HG03342 (cell line): ENCODE measurements around the gene PIGV.
A peak's percentile ranks its signal among the peaks of the same experiment; 100 is the strongest.
"Not testable (repeated sequence)": the region's sequence is repeated elsewhere in the genome, so short reads cannot be mapped to it uniquely, and the experiment has no call there.

Experiments
- ATAC-seq: cut with Tn5 transposase; IDR thresholded peaks from one replicate; pipeline ENCODE4 v1.9.1; 2021; ENCODE audit warnings: mild to moderate bottlenecking, moderate library complexity; ENCODE audit not compliant: unreplicated experiment

PIGV gene

DNA sequence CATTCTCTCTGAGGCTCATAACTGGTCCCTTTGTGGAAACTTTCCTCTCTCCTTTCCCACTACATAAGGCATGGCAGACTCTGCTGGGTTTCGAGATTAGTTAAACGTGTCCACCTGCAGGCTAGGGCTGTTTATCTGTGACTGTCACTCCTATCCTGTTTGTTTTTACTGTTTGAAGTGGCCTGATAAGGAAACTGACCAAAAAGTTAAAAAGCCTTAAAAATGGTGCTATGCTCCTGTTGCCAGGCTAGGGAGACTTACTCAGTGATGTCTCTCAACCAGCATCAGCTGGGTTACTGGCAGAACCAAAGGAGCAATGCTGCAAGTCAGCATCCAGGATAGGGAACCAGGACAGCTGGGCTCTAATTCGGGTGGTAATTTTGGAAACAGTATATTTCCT is 3.9 kb downstream of the PIGV start:
- no peak for ATAC-seq

DNA sequence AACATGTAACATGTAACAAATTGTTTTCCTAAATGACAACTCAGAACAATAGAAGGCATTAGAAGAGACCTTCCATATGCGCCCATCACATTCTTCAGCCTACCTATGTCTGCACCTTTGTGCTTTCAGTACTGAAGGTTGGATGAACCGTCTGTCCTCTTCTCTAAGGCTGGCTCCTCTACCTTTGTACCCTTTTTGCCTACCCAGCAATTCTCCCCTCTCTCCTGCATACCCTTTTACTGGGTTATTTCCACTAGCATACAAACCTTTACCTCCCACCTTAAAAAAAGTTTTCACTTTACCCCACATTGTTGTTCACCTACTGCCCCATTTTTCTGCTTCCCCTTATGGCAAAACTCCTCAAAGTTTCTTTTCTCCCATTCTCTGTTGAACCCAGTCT is 5.2 kb downstream of the PIGV start:
- no peak for ATAC-seq

DNA sequence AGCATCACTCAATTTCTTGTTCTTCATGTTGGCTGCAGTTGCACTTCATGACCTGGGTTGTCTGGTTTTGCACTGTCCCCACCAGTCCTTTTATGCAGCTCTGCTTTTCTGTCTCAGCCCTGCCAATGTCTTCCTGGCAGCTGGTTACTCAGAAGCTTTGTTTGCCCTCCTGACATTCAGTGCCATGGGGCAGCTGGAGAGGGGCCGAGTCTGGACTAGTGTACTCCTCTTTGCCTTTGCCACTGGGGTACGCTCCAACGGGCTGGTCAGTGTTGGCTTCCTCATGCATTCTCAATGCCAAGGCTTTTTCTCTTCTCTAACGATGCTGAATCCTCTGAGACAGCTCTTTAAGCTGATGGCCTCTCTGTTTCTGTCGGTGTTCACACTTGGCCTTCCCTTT is 6.6 kb downstream of the PIGV start:
- ATAC-seq: no peak

DNA sequence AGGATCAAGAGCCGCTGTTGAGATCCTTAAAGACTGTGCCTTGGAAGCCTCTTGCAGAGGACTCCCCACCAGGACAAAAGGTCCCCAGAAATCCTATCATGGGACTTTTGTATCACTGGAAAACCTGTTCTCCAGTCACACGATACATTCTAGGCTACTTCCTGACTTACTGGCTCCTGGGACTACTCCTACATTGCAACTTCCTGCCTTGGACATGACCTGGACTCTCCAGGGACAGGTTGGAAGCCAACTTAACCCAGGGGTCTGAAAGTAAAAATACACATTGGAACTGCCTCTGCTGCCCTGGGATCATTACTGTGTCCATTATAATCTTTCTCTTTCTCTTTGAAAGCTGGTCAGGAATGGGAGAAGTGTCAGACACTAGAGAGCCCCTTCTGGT is 9.9 kb downstream of the PIGV start:
- no peak for ATAC-seq

DNA sequence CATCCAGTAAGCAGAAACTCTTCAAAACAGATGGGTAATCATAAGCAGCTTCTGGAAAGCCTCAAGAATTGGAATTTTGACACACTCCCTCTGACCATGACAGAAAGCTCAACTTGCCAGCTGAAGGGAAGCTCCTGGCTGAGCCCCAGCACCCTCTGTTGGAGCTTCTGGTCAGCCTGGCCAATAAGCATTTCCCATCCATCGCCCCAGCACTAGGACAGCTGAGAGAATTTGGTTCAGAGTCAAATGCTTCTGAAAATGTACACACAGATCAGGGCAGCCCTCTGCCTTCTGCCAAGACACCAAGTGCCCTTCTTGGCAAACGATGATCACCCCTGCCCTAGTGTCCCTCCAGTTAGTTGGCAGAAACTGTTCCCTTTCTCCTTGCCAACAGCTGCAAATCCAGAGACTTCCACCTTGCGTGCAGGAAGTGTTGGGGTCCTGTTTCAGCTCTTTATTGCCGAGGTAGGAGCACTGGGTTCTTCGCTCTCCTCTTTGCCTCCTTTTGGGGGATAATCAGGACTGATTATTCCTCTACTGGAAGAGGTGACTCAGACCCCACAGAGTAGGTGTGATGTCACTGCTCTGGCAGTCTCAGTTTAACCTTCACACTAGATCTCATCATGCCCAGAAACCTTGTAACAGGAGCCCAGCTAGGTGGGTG is 11.9 kb downstream of the PIGV start:
- ATAC-seq: no peak

DNA sequence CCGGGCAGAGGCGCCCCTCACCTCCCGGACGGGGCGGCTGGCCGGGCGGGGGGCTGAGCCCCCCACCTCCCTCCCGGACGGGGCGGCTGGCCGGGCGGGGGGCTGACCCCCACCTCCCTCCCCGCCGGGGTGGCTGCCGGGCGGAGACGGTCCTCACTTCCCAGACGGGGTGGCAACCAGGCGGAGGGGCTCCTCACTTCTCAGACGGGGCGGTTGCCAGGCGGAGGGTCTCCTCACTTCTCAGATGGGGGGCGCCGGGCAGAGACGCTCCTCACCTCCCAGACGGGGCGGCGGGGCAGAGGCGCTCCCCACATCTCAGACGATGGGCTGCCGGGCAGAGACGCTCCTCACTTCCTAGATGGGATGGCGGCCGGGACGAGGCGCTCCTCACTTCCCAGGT is 16.2 kb downstream of the PIGV start:
- not testable (repeated sequence) for ATAC-seq

DNA sequence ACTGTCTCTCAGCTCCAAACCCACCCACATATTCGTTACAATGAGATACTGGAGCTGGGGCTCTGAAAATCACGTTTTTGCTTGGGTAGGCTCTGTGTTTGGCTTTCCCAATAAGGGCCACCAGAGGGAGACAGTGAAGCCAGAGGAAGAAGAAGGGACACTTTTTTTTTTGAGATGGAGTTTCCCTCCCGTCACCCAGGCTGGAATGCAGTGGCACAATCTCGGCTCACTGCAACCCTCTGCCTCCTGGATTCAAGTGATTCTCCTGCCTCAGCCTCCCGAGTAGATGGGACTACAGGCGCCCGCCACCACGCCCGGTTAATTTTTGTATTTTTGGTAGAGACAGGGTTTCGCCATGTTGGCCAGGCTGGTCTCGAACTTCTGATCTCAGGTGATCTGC is 22.4 kb downstream of the PIGV start:
- not testable (repeated sequence) for ATAC-seq

DNA sequence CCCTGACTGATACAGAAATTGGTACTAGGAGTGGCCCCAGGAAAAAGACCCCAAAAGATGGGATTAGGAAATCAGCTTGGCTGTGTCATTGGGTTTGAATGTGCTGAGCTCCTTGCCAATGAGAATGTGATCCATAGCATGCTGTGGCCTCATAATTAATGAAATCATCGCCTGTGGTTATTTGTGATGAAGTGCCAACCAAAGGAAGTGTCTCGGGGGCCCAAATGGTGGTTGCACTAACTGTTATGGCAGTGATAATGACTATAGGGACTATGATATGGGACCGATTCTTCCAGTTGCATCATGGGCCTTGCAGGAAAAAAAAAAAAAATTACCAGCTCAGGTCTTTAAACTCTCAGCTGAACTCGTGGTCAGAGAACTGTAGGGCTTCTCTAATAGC is 23.3 kb downstream of the PIGV start:
- no peak for ATAC-seq

DNA sequence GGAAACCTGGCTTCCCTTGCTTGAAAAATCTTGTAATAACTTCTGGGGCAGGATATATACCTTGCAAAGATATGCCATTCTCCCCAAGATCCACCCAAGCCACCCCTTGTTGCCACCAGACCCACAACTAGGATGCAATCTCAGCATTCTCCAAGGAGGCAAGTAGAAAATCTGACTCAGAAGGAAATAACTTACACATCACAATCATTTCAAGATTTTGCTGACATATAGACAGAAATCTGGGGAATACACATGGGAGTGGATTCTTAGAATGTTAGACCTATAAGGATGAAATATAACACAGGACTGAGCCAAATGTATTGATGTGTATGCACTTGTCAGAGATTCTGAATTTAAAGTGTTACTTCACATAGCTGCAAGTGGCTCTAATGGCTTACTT is 24.0 kb downstream of the PIGV start:
- no peak for ATAC-seq

DNA sequence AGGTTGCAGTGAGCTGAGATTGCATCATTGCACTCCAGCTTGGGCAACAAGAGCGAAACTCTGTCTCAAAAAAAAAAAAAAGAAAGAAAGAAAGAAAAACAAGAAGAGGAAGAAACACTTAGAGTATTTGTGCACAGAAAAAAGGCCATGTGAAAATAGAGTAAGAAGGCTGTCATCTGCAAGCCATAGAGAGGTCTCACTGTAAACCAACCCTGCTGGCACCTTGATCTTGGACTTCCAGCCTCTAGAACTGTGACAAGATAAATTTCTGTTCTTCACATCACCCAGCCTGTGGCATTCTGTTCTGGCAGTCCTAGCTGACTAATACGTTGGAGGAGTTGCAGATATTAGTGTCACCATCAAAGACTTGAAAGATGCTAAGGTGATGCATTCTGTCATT is 26.6 kb downstream of the PIGV start:
- ATAC-seq: no peak

DNA sequence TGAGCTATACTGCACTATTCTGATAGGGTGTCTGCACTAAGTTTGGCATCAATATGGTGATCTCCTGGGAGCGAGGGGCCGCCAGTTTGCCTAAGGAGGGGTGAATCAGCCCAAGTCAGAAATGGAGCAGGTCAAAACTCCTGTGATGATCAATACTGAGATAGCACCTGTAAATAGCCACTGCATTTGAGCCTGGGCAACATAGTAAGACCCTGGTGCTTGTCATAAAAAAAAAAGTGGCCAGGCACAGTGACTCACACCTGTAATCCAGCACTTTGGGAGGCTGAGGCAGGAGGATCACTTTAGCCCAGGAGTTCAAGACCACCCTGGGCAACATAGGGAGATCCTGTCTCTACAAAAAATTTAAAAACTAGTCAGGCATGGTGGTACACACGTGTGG is 27.1 kb downstream of the PIGV start:
- no peak for ATAC-seq

DNA sequence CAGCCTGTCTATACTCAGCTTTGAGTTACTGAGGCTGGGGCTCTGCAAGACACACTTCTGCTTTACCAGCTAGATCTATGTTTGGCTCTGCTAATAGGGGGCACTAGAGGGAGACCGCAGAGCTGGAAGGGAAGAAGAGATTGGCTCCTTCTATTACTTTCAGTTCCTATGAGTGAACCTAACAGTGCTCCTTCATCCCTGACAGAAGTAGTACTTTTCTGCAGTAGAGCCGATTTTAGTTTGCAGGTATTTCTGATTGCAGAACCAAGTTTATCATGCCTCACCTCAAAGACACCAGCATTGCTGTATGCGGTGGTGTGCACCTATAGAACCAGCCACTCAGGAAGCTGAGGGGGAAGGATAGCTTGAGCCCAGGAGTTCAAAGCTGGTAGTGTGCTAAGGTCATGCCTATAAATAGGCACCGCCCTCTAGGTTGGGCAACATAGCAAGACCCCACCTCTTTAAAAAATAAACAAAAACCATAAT is 33.1 kb downstream of the PIGV start:
- ATAC-seq: peak; percentile 83

DNA sequence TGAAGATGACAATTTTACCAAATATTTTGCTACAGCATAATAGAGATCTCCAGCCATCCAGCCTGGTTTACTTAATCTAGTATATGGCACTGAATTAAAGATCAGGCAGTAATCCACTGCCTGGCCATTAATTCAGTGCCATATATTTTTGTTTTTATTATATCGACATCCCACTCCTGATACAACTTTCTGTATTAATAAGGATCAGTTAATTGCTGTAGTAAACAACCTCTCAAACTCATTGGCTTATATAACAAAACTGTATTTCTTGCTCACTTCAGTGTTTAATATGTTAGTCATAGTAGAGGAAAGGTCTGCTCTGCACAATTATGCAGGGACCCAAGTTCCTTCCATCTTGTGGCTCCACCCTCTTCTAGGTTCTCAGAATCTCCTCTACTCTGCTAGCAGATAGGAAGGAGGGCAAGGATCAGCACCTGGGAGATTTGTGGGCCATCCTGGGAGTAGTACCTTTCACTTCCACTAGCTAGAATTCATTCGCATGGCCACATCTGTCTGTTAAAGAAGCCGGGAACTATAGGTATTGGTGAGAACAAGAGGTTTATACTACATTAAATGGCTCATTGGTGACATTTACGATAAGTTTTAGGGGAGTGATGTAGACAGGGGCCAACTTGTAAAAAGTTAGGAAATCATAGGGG is 35.1 kb downstream of the PIGV start:
- no peak for ATAC-seq

DNA sequence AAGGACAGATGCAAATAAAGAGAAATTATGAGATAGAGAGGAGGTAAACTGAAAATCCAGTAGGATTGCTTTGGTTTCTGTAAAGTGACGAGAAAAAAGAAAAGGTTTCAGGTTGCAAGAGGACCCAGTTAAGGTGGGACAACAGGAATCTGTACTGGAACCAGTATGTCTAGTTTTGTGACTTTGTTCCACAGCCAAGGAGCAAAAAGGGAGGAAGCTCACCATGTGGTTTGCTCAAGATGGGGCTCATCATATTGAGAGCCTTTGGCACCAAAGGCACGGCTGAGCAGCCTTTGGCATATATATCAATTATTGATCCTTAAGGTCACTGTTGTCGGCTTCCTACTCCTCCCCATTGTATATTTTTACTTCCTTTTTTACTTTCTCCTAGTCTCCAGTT is 37.0 kb downstream of the PIGV start:
- no peak for ATAC-seq

DNA sequence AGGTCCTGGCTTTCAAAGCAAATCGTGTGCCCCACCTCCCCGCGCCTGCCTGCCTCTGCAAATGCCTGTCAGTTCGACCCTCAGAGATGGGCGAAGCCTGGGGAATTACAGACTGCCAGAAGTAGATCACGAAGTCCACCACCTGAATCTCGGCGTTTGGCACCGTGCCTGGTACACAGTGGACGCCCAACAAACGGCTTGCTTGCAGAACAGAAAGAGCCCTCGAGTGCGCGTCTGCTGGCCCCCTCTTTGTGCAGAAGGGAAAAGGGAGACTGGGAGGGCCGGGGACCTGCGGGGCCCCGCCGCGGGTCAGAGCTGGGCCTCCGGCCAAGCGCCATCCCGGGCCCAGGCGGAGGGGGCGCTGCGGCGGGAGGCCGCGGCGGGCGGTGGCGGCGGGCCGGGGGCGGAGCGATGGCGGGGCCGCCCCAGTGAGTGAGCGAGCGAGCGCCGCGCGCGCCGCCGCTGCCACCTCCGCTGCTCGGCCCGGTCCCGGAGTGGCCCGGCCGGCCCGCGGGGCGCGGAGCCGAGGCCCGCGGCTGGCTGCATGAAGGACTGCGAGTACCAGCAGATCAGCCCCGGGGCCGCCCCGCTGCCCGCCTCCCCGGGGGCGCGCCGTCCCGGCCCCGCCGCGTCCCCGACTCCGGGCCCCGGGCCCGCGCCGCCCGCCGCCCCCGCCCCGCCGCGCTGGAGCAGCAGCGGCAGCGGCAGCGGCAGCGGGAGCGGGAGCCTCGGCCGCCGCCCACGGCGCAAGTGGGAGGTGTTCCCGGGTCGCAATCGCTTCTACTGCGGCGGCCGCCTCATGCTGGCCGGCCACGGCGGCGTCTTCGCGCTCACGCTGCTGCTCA is 38.7 kb downstream of the PIGV start, which contains the start of gene ZDHHC18:
TSS of gene ZDHHC18 (plus strand) at position 428 of the 845 bp plus-strand sequence. CDS start at position 545, 117 bp downstream.
- ATAC-seq: peak; percentile 75

DNA sequence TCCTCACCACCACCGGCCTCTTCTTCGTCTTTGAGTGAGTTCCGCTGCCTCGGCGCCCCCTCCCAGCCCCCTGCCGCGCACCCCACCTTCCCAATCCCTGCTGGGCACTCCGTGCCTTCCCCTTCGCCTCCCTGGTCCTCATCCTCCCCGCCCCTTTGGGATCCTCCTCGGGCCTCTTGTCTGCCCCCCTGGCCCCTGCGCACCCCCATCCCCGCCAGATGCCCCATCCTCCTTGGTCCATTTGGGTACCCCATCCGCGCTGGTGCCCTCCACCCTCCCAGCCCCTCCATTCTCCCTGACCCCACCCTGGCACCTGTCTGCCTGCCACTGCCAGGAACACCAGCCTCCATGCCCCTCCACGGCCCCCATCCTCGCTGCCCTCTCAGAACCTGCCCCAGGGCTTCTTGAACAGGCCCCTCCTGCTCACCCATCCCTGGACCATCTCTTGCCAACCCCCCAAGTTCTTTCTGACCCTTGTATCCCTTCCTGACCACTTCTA is 39.4 kb downstream of the PIGV start:
- ATAC-seq: peak; percentile 7

DNA sequence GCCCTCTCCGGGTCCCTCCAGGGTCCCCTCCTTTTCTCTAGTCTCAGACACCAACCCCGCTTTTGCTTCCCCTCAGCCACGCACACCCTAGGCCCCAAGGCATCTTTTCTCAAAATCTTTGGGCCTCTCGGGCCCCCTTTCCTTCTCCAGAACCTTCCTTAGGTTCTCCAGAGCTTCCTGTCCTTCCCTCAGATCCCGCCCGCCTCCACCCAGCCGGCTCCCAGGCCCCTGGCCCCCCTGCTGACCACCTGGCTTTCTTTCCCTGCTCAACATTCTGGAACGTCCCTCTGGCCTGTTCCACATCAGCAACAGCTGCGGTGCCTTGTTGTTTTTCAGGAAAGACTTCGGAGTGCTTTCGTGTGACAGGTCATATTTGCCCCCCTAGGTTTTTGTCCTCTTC is 39.9 kb downstream of the PIGV start:
- no peak for ATAC-seq

DNA sequence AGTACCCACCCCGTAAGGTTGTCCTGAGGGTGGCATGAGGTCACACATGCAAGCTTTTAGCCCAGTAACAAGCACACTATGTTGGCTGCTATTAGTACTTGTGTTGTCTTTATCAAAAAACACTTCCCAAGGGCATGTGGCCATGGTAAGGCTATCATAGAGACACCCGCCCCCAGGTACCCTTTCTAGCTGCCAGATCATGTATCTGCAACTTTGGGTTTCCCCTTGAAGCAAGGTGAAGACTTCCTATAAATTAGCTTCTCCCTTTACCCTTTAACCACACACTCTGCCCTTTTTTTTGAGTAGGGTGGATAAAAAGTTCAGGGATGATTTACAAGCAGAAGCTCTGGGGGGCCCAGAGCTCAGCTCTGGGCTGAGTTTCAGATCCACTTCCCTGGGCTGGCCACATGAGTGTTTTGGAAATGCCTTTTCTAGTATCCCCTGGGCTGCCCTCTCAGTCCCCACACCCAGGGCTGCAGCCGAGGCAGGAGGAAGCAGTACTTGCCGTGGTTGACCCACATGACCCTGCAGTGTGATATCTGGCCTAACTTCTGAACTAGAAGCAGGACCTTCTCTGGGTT is 40.8 kb downstream of the PIGV start:
- no peak for ATAC-seq

DNA sequence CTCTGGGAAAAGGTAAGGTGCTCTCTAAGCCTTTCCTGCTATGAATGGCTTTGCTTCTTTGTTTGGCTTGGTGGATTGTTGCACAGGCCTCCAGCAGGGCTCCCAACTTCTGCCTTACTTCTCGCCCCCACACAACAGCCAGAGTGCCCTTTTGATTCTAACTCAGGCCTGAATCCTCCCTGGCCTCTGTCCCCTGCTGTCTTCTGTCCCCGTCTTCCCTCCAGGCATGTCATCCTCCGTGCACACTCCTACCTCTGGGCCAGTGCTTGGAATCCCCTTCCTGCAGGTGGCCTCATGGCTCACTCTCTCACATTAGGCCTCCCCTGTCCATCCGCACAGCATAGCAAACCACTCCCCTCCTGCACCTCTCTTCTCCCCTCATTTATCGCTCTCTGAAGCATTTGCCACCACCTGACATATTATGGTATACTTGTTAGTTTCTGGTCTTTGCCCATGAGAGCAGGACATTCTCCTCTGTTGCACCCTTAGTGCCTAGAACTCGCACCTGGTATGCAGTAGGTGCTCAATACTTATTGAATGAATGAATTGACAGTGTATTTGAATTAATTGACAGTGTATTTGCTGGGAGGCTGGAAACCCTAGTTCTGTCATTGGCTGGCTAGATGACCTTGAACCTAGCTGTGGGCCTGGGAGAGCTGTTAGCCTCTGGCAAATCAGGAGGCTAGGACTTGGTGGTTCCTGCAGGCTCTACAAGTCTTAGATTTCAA is 41.6 kb downstream of the PIGV start:
- ATAC-seq: no peak

DNA sequence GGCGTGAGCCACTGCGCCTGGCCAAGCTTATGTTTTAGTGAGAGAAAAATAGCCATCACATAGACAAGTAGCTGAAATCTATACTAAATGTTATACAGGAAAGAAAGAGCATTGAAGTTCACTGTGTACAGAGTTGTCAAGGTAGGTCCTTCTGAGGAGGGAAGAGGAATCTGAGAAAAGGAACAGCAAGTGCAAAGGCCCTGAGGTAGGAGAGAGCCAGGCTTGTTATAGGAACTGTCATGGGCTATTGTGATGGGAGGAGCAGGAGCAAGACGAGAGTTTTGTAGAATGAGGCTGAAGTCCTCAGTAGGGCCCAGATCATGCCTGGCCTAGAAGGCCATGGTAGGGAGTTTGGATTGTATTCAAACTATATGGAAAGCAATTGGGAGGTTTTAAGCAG is 43.3 kb downstream of the PIGV start:
- ATAC-seq: no peak
